Mammary epithelial cell (primary cell): ENCODE measurements around the gene ITPKB.

ENCODE experiments used
- EZH2 ChIP-seq: IDR thresholded peaks from 2 replicates; pipeline ENCODE4 v1.6.1; 2012; ENCODE audit warnings: low read length, inconsistent platforms, borderline replicate concordance
- TF ChIP-seq, protein P1 (sequence below), 2 donors: IDR thresholded peaks in 1 of 2; conservative IDR thresholded peaks in 1 of 2; 2 replicates each; pipeline ENCODE4 v1.5.1; 2011 to 2012; ENCODE audit warnings: inconsistent platforms in 2 of 2, low read length in 2 of 2, mild to moderate bottlenecking in 2 of 2, control low read depth in 1 of 2, low read depth in 1 of 2; ENCODE audit not compliant: insufficient read depth in 1 of 2; ENCODE audit errors: extremely low read depth in 1 of 2

DNA sequence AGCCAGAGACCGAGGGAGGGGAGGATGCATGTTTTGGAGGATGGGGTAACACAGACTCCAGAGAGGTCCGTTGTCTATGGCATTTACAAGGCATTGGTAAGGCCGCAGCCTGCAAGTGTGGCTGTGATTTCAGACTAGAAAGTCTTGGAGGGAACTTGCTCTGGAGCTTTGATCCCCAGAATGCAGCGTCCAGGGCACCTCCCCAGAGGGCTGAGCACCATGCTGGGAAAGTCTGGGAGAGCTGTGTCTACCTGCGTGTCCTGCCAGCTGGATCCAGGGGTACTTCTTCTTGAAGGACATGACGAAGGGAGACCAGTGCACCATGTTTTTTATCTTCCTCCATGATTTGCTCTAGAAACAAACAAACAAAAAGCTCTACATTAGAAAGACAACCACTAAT lies 90.7 kb downstream of the ITPKB start:
- TF ChIP-seq EZH2: no peak
- TF ChIP-seq, protein P1, sequence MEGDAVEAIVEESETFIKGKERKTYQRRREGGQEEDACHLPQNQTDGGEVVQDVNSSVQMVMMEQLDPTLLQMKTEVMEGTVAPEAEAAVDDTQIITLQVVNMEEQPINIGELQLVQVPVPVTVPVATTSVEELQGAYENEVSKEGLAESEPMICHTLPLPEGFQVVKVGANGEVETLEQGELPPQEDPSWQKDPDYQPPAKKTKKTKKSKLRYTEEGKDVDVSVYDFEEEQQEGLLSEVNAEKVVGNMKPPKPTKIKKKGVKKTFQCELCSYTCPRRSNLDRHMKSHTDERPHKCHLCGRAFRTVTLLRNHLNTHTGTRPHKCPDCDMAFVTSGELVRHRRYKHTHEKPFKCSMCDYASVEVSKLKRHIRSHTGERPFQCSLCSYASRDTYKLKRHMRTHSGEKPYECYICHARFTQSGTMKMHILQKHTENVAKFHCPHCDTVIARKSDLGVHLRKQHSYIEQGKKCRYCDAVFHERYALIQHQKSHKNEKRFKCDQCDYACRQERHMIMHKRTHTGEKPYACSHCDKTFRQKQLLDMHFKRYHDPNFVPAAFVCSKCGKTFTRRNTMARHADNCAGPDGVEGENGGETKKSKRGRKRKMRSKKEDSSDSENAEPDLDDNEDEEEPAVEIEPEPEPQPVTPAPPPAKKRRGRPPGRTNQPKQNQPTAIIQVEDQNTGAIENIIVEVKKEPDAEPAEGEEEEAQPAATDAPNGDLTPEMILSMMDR (conservative IDR thresholded peaks at IDR 0.05 in 1 of 2, IDR thresholded peaks at IDR 0.05 in 1 of 2; ENCODE audit: extremely low read depth in 1 of 2, insufficient read depth in 1 of 2, low read depth in 1 of 2, low read length in 2 of 2): no peak
